Stimulated activated naive CD8-positive, alpha-beta T cell treated with anti-CD3 and anti-CD28 coated beads, Interleukin-15, Interleukin-2, amounts not matched to agents 100 U/mL and 50 U/mL, for 24 hours (primary cell): ENCODE results near the gene PSMG1.
"Not testable (repeated sequence)": the region's sequence is repeated elsewhere in the genome, so short reads cannot be mapped to it uniquely, and the experiment has no call there.

Source experiments
- ATAC-seq: fragments of 150-1000 bp; cut with Tn5 transposase; one replicate; pipeline ENCODE4 v1.10.0; 2021
- DNase-seq: peaks from one replicate; pipeline ENCODE4 v3.0.0; 2021

PSMG1 gene, protein sequence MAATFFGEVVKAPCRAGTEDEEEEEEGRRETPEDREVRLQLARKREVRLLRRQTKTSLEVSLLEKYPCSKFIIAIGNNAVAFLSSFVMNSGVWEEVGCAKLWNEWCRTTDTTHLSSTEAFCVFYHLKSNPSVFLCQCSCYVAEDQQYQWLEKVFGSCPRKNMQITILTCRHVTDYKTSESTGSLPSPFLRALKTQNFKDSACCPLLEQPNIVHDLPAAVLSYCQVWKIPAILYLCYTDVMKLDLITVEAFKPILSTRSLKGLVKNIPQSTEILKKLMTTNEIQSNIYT

DNA sequence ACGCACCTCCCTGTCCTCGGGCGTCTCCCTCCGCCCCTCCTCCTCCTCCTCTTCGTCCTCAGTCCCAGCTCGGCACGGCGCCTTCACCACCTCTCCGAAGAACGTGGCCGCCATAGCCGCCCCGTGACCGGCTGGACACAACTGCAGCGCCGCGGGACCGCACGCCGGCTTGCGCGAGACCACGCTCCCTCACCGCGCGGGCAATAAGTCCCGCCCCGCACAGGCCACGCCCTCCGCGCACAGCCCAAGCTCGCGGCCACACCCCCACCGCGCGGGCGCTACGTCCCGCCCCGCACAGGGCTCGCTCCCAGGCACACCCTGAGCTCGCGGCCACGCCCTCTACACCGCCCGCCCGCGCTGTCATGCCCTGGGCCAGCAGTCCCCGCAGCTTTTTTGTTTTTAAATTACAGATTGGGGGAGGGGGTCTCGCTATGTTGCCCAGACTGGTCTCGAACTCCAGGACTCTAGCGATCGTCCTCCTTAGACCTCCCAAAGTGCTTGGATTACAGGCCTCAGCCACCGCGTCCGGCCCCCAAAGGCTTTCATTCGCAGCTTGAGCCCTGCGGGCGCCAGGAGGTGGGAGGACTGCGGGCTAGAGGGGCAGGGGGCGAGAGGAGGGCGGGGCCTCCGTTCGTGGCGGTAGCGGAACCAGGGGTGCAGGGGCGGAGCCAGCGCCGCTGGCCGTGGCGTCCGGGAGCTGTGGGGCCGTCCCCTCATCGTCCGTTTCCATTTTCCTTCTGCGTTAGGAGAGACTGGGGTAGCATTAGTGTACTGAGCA, at the start of gene PSMG1:
TSS of gene PSMG1 (minus strand) at position 180 of the 778 bp plus-strand sequence. CDS start at position 114, 66 bp downstream.
- DNase-seq = peak; percentile 96
- peak; percentile 97 for ATAC-seq

DNA sequence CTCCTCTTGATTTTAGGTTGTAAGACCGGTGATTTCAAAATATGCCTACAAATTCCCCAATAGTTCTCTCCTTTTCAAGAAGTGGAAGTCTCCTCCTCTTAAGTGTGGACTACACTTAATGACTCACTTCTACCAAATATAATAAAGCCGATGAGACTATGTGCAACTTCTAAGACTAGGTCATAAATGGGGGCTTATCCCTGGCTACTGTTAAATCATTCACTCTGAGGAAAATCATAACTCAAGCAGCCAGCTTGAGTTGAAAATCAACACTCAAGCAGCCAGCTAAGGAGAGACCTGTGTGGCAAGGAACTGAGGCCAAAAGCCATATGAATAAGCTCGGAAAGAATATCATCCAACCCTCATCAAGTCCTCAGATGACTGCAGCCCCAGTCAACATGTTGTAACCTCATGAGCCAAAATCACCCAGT, 49.6 kb upstream of the PSMG1 start:
- no peak for DNase-seq
- ATAC-seq = no peak

DNA sequence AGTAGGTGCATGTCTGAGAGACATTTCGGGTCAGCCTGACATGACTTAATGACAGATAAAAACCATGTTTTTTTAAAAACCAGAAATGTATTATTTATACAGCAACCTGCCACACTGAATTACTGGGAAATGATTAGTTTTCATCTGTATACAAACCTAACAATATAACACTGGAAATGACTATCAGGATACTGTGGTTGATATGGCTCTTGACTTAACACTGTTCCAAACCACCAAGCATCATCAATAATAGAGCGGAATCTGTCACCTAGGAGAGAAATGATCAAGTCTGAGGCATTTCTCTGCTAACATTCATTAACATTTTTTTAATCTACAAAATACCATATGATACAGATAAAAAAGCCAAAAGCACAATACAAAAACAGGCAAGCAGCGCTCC, 41.7 kb upstream of the PSMG1 start:
- DNase-seq (no peak), ATAC-seq (no peak)

DNA sequence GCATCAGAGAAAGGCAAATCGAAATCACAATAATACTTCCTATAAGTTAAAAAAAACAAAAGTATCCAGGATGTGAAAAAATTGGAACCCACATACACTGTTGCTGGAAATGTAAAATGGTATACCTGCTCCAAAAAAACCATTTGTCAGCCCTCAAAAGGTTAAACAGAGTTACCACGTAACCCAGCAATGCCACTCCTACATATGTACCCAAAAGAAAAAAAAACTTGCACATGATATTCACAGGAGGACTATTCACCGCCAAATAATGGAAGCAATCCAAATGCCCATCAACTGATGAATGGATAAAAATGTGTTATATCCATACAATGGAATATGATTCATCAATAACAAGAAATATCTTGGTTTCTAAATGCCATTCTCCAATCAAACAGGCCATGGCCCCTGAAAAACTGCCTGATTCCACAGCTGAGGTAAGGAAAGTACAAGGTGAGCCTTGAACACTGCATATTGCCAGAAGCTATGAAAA, 38.8 kb upstream of the PSMG1 start:
- ATAC-seq (no peak), DNase-seq (no peak)

- ATAC-seq (no peak), DNase-seq (no peak)
Observed at GRCh38 chr21:39221282-39221996, 38.2 kb upstream of the PSMG1 start.

GRCh38 chr21:39220875-39221274, 37.6 kb upstream of the PSMG1 start:
- not testable (repeated sequence) for ATAC-seq, DNase-seq

- no peak for DNase-seq
- no peak for ATAC-seq
Observed at GRCh38 chr21:39220150-39220549, 36.9 kb upstream of the PSMG1 start.

GRCh38 chr21:39218082-39218409, 34.8 kb upstream of the PSMG1 start:
- ATAC-seq (no peak), DNase-seq (no peak)

GRCh38 chr21:39217356-39218081, 34.3 kb upstream of the PSMG1 start:
- ATAC-seq = no peak
- no peak for DNase-seq

- DNase-seq = no peak
- ATAC-seq = no peak
Observed at GRCh38 chr21:39216290-39216689, 33.0 kb upstream of the PSMG1 start.

GRCh38 chr21:39215078-39215477, 31.8 kb upstream of the PSMG1 start:
- DNase-seq (no peak), ATAC-seq (no peak)

DNA sequence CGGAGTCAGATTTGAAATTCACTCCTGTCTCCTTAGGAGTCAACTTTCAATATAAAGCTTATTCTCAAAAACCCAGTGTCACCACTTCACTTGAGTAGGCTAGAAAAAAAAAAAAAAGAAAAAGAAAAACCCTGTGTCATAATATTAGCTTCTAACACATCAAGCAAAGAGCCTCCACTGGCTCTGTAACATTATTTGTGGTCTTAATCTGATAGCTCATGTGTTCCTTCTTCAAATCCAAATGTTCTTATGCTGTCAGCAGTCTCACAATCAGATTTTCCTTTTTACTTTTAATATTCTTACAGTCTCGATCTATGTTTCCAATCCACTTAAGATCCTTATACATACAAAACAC, 26.1 kb upstream of the PSMG1 start:
- ATAC-seq (no peak), DNase-seq (no peak)

DNA sequence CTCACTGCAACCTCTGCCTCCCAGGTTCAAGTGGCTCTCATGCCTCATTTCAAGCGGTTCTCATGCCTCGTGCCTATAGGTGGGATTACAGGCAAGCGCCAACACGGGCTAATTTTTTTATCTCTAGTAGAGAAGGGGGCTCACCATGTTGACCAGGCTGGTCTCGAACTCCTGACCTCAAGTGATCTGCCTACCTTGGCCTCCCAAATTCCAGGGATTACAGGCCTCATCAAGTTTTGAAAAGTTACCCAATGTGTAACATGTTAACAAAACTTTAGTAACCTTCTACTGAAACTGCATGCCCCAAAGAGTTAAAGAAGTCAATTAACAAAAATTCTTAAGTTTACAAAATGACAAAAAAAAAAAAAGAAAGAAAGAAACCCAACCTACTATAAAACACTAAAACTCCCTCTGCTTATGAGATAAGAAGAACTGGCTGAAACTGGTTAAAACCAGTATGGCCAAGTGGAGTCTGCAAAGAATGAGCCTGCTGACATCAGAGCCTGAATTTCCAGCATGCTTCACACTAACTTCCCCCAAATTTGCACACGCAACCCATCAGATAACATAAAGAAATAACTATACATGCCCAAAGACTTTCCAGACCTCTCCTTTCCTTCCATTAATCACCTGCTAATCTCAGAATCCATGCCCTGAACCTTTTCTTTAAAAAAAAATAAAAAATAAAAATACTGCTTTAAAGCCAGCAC, 25.5 kb upstream of the PSMG1 start:
- ATAC-seq = no peak
- DNase-seq = no peak

- no peak for ATAC-seq
Observed at GRCh38 chr21:39204134-39204533, 20.9 kb upstream of the PSMG1 start.

GRCh38 chr21:39198800-39199199, 15.5 kb upstream of the PSMG1 start:
- ATAC-seq (no peak), DNase-seq (no peak)

More at GRCh38 chr21:39204134-39204533, 20.9 kb upstream of the PSMG1 start:
- DNase-seq = no peak

DNA sequence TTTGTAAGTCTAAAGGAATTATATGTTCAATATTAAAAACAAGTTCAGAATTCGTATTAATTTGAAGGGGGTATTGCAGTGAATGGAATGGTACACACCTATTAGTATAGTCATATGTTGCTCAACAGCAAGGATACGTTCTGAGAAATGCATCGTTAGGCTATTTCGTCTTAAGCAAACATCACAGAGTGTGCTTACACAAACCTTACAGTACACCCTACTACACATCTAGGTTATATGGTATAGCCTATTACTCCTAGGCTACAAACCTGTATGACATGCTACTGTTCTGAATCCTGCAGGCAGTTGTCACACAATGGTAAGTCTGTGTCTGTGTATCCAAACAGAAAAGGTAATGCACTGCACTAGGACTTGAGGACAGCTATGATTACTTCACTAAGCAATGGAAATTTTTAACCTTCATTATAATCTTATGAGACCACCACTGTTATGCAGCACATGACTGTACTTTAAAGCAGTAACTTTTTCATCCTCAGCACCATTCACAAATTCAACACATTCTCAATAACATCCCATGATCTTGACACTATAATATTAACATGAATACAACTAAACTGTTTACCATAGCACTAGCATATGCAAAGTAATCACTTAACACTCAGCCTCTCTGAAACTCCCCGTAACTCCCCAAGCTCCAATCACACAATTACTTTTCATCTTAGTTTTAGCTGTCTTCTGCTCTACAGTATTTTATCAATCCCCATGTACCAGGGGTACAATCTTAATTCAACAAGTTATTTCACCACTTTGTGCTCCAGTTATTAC, 14.4 kb upstream of the PSMG1 start:
- ATAC-seq = no peak
- DNase-seq = no peak

DNA sequence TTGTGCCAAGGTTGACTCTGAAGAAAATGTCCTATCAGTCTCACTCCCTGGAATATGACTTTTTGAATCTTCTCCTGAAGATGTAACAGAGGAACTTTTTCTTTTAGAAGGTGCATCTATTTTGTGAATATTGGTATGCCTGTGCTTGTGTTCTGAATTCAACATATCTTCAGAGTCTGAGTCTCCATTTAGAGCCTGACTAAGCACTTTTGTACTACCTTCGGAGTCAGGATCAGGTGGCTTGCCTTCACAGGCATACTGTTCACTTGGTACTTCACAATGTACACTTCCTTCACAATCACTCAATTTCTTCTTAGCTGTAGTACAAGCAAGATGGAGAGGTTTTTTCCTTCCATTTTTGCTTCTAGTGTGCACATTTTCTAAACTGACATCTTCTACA, 13.6 kb upstream of the PSMG1 start:
- ATAC-seq = no peak
- no peak for DNase-seq

- no peak for DNase-seq
- ATAC-seq = no peak
Observed at GRCh38 chr21:39196310-39196709, 13.1 kb upstream of the PSMG1 start.

GRCh38 chr21:39193380-39193779, 10.1 kb upstream of the PSMG1 start:
- DNase-seq (no peak), ATAC-seq (no peak)

DNA sequence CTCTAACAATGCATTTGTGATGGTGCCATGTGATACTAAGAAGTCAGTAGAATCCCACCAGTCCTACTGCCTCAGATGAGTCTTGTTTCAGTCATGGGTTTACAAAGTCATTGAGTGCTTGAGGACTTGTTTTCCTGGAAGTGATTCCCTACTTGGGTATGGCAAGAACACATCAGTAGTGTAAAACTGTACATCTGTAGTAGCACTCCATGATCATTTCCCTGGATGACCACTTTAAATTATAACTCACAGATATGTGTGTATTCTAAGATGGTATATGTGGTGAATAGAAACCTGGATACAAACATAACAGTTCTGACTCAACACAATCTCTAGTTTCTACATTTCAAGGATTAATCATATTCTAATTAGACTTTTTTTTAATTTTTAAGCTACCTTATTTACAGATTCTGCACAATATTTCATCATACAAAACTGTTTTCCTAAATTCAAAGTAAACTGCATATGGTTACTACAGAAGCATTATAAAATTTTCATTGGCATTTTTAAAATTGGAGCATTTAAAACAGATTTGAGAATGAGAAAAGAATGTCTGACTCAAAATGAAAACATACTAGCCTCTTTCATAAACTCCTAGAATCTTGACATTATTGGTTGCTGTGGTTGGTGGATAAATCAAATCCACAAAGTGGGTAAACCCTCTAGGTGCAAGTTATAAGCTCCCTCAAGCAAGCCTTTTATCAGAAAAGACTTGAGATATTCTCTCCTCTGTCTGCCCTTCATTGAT, 6.8 kb upstream of the PSMG1 start:
- DNase-seq = no peak
- peak; percentile 73 for ATAC-seq
